Smooth muscle cell (in vitro differentiated cells): Measurements from ENCODE around the gene TNFSF13B. TPM values are rescaled to one million over a fixed set of nuclear protein-coding genes. Genes with fewer than 3 reads are reported as not detected.
A peak's percentile ranks its signal among the peaks of the same experiment; 100 is the strongest.

Experiments
- DNase-seq: peaks from one replicate; lab custom pipeline; 2025; ENCODE audit not compliant: unreplicated experiment; lab: John Stamatoyannopoulos, UW
- H2AFZ ChIP-seq: fragments of 200-600 bp; sonication (generic); 2 replicates; pipeline ENCODE4 v1.6.0; 2016; ENCODE audit warnings: antibody characterized with exemption, low read depth, mild to moderate bottlenecking
- H3F3A ChIP-seq: fragments of 200-600 bp; sonication (generic); 2 replicates; pipeline ENCODE4 v1.6.0; 2017; ENCODE audit warnings: antibody characterized with exemption, low read depth
- H3K27ac ChIP-seq: fragments of 200-600 bp; sonication (generic); 2 replicates; pipeline ENCODE4 v1.5.1; 2016; ENCODE audit warnings: low read depth, mild to moderate bottlenecking
- H3K27me3 ChIP-seq: fragments of 200-600 bp; sonication (generic); 2 replicates; pipeline ENCODE4 v1.6.1; 2016; ENCODE audit warnings: low read depth, mild to moderate bottlenecking
- H3K36me3 ChIP-seq: fragments of 200-600 bp; sonication (generic); 2 replicates; pipeline ENCODE4 v1.5.1; 2016; ENCODE audit warnings: low read depth
- H3K4me1 ChIP-seq: fragments of 200-600 bp; sonication (generic); 2 replicates; pipeline ENCODE4 v1.5.1; 2016; ENCODE audit warnings: low read depth
- H3K4me2 ChIP-seq: fragments of 200-600 bp; sonication (generic); 2 replicates; pipeline ENCODE4 v1.6.0; 2016; ENCODE audit warnings: mild to moderate bottlenecking
- H3K4me3 ChIP-seq: fragments of 200-600 bp; sonication (generic); 2 replicates; pipeline ENCODE4 v1.5.1; 2016; ENCODE audit warnings: mild to moderate bottlenecking
- H3K79me2 ChIP-seq: fragments of 200-600 bp; sonication (generic); 2 replicates; pipeline ENCODE4 v1.6.0; 2016; ENCODE audit warnings: low read depth, mild to moderate bottlenecking
- H3K9ac ChIP-seq: fragments of 200-600 bp; sonication (generic); 2 replicates; pipeline ENCODE4 v1.6.0; 2016; ENCODE audit warnings: low read depth
- H3K9me3 ChIP-seq: fragments of 200-600 bp; sonication (generic); replicated peaks from 2 replicates; pipeline ENCODE4 v1.5.1; 2016; ENCODE audit warnings: low read depth
- H4K20me1 ChIP-seq: fragments of 200-600 bp; sonication (generic); 2 replicates; pipeline ENCODE4 v1.6.0; 2016; ENCODE audit warnings: low read depth
- WGBS: methylation state at CpG from one replicate; pipeline ENCODE4 v1.1.7; 2016; ENCODE audit warnings: low lambda C conversion rate; 5-methylcytosine and 5-hydroxymethylcytosine counted together
- polyA plus RNA-seq: library from polyadenylated mRNA; unstranded; fragments of >200 nt; fragmentation: Nextera tagmentation; extraction: Ambion mirVana; gene quantifications from 2 replicates; pipeline ENCODE4 v1.2.1, GENCODE V29; 2016
- total RNA-seq: library from RNA; depleted of rRNA; stranded (reverse); fragments of >200 nt; gene quantifications from 2 replicates; pipeline ENCODE4 v1.2.3, GENCODE V29; 2014
- TF ChIP-seq, protein P1 (sequence below): fragments of 200-600 bp; sonication (generic); IDR thresholded peaks from 2 replicates; pipeline ENCODE4 v1.5.1; 2017; ENCODE audit warnings: borderline replicate concordance, mild to moderate bottlenecking, antibody characterized with exemption; ENCODE audit not compliant: insufficient read depth, poor library complexity, severe bottlenecking

TNFSF13B gene, protein sequence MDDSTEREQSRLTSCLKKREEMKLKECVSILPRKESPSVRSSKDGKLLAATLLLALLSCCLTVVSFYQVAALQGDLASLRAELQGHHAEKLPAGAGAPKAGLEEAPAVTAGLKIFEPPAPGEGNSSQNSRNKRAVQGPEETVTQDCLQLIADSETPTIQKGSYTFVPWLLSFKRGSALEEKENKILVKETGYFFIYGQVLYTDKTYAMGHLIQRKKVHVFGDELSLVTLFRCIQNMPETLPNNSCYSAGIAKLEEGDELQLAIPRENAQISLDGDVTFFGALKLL
- 1.1 and 1.8 TPM in 2 replicates for total RNA-seq
- 0.58 and 2.0 TPM in 2 replicates for polyA plus RNA-seq

DNA sequence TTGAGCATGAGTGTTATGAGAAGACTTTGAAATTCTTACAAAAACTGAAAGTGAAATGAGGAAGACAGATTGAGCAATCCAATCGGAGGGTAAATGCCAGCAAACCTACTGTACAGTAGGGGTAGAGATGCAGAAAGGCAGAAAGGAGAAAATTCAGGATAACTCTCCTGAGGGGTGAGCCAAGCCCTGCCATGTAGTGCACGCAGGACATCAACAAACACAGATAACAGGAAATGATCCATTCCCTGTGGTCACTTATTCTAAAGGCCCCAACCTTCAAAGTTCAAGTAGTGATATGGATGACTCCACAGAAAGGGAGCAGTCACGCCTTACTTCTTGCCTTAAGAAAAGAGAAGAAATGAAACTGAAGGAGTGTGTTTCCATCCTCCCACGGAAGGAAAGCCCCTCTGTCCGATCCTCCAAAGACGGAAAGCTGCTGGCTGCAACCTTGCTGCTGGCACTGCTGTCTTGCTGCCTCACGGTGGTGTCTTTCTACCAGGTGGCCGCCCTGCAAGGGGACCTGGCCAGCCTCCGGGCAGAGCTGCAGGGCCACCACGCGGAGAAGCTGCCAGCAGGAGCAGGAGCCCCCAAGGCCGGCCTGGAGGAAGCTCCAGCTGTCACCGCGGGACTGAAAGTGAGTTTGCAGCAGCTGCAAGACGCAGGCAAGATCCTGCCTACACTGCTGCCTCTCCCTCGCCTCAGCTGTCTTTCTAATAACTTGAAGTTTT, at the start of gene TNFSF13B:
Gene TNFSF13B, plus strand, starts transcription at position 118 of the 728 bp plus-strand sequence. Its CDS starts 178 bp downstream, at position 296.
- WGBS: 53% methylated on average over 16 of the region's 16 CpGs
- TF ChIP-seq, protein P1, sequence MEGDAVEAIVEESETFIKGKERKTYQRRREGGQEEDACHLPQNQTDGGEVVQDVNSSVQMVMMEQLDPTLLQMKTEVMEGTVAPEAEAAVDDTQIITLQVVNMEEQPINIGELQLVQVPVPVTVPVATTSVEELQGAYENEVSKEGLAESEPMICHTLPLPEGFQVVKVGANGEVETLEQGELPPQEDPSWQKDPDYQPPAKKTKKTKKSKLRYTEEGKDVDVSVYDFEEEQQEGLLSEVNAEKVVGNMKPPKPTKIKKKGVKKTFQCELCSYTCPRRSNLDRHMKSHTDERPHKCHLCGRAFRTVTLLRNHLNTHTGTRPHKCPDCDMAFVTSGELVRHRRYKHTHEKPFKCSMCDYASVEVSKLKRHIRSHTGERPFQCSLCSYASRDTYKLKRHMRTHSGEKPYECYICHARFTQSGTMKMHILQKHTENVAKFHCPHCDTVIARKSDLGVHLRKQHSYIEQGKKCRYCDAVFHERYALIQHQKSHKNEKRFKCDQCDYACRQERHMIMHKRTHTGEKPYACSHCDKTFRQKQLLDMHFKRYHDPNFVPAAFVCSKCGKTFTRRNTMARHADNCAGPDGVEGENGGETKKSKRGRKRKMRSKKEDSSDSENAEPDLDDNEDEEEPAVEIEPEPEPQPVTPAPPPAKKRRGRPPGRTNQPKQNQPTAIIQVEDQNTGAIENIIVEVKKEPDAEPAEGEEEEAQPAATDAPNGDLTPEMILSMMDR: no peak
- peak; percentile 1 for DNase-seq
- Histone ChIP-seq H2AFZ (no peak within 1 kb of the TSS), H3K27me3 (no peaks in the 10 kb centered on the region), H3K79me2 (no peaks in the 10 kb centered on the region), H3K4me3 (peak within 1 kb of the TSS; percentile 13), H3K27ac (no peak within 1 kb of the TSS), H3K9ac (no peak within 1 kb of the TSS), H4K20me1 (no peaks in the 10 kb centered on the region), H3F3A (no peaks in the 10 kb centered on the region), H3K9me3 (no peaks in the 10 kb centered on the region), H3K4me2 (peak within 1 kb of the TSS; percentile 65), H3K4me1 (no peaks in the 10 kb centered on the region), H3K36me3 (no peaks in the 10 kb centered on the region)

DNA sequence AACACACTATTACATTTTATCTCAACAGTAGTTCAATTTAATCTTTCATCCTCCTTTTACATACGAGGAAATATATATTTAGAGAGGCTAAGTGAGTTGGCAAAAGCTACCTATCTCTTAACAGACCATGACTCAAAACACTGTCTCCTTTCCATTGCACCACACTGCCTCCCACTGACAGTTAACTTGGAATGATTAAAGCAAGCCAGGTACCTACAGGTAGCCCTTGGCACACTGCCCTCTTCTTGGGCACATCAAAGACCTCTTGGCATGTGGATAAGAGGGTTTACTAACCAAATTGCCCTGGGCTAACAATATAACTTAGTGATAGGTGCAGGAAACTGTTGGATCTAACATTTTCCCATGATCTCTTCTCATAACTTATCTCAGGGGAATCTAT, 49.5 kb upstream of the TNFSF13B start:
- TF ChIP-seq, protein P1: no peak
- no peak overlapping the region for H3K27ac ChIP-seq
- H3K4me1 ChIP-seq: peaks cover 22% of the 10 kb centered on the region
- no peak overlapping the region for H3K9ac ChIP-seq
- H3K4me2 ChIP-seq: peak overlapping the region; percentile 92
- H3K27me3 ChIP-seq: no peaks in the 10 kb centered on the region
- H3K4me3 ChIP-seq: peak overlapping the region; percentile 82
- H3K9me3 ChIP-seq: no peaks in the 10 kb centered on the region
- no peaks in the 10 kb centered on the region for H3K36me3 ChIP-seq
- H2AFZ ChIP-seq: no peak overlapping the region
- DNase-seq: no peak
- 87% methylated on average over 1 of the region's 1 CpG for WGBS
- H3K79me2 ChIP-seq: peaks cover 76% of the 10 kb centered on the region
- peaks cover 7% of the 10 kb centered on the region for H3F3A ChIP-seq
- H4K20me1 ChIP-seq: peaks cover 44% of the 10 kb centered on the region

DNA sequence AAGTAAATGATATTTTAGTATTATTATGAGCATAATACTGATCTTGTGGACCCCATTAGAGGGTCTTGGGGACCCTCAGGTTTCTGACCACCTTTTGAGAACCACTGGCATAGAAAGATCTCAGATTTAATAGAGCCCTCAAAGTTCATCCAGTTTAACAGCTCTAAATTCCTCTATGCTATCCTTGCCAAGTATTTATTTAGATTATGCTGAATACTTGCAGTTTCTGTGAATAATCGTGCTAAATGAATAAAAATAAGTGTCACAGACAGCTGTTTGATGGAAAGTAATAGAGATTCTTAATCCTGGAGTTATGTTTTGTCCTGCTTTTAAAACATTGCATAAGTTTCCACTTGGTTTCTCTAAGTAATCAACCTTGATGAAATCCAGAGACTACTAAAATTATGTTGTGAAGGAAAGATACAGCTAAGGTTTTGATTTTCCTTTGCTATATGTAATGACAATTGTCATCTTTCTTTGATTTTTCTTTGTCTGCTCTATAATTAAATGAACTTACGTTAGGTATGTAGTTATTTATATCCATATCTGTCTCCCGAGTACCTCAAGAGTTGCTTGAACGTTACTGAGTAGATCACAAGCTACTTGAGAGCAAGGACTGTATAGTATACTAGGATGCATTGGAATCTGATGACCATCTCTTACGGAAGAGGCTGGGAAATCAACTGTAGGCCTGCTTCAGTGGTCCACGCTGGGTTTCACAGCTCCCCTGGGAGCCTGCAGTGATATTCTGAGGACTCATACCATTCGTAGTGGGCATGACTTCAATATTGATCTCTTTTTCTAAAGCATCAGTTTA, 45.6 kb upstream of the TNFSF13B start:
- H4K20me1 ChIP-seq: peaks cover 82% of the 10 kb centered on the region
- DNase-seq: no peak
- WGBS: 93% methylated on average over 7 of the region's 7 CpGs
- H3K36me3 ChIP-seq: no peaks in the 10 kb centered on the region
- H3K4me1 ChIP-seq: peaks cover 16% of the 10 kb centered on the region
- H3K9me3 ChIP-seq: no peaks in the 10 kb centered on the region
- peaks cover 76% of the 10 kb centered on the region for H3K79me2 ChIP-seq
- H2AFZ ChIP-seq: no peak overlapping the region
- TF ChIP-seq, protein P1: no peak
- no peak overlapping the region for H3K4me3 ChIP-seq
- no peak overlapping the region for H3K27ac ChIP-seq
- no peak overlapping the region for H3K9ac ChIP-seq
- H3K27me3 ChIP-seq: no peaks in the 10 kb centered on the region
- H3F3A ChIP-seq: no peaks in the 10 kb centered on the region
- no peak overlapping the region for H3K4me2 ChIP-seq
